GM12892 (cell line): ENCODE data around the gene CCDC142.
A peak's percentile ranks its signal among the peaks of the same experiment; 100 is the strongest.

Experiments
- POLR2A ChIP-seq: IDR thresholded peaks from 2 replicates; pipeline ENCODE4 v1.6.1; 2011; ENCODE audit warnings: low read depth, low read length, control low read depth
- POLR2AphosphoS5 ChIP-seq: IDR thresholded peaks from 2 replicates; pipeline ENCODE4 v1.6.1; 2011; ENCODE audit warnings: low read depth, low read length, control low read depth
- TAF1 ChIP-seq: IDR thresholded peaks from 2 replicates; pipeline ENCODE4 v1.6.1; 2011; ENCODE audit warnings: low read depth, mild to moderate bottlenecking, control low read depth, low read length, borderline replicate concordance

DNA sequence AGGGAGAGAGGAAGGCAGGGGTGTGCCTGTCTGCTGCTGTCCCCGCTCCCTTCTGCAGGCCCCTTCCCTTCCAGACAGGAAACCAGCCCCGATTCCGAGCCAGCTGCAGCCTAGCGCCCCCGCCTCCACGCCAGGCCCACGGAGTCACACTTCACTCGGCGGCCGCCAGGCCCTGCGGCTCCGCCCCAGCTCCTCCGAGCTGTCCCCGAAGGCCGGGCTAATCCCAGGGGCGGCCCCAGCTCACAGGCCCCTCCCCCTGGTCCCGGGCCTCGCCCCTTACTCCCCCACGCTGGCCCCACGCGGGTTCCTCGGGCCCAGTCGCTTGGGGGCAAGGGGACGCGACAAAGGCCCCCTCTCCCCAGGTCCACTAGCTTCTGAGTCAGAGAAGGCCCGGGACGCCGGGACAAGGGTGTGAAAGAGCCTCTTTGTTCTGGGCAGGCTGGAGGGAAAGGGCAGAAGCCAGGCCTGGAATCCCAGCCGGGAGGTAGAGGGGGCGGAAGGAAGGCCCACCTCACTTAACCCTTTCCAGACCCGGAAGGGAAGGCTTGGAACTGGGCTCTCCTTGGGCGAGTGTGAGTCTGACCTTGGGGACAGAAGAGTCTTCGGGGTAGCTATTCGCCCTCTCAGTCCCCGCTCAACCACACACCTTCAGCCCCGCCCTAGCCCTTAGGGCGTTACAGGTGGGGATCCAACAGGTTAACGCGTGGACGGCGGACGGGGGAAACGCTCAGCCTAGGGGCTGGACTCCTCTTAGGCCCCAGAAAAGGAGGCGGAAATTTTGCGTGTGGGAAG lies 42.2 kb downstream of the CCDC142 start:
- TF ChIP-seq POLR2AphosphoS5 (no peak), POLR2A (peak; percentile 55; the same call in 1 of the 2 replicates), TAF1 (no peak)
